Measurements from ENCODE around the gene ERI3. TPM values are rescaled to one million over a fixed set of nuclear protein-coding genes. Genes with fewer than 3 reads are reported as not detected.

The ERI3 gene
- total and polyA plus RNA-seq, 2 of the 13 experiments (the other 11 are each of a cell fraction or from before 2014, with no cell fraction given), result 35.6 to 35.9 TPM

GRCh38 chr1:44354840-44355581 lies at the start of gene ERI3 (continued):
- TF ChIP-seq ZFX (CRISPR knock-in tag; IDR thresholded peaks at IDR 0.05; ENCODE audit: low read depth) (peak; percentile 98), ZNF766 (CRISPR knock-in tag; IDR thresholded peaks at IDR 0.05; ENCODE audit: borderline replicate concordance) (0 out of 2 replicates have a peak, but pooled peaks have one; percentile 54), REPIN1 (CRISPR knock-in tag; IDR thresholded peaks at IDR 0.05; ENCODE audit: borderline replicate concordance, low read depth) (no peak), ZNF790 (CRISPR knock-in tag; IDR thresholded peaks at IDR 0.05; ENCODE audit: borderline replicate concordance) (no peak; the same call in 1 of the 2 replicates), ZNF556 (CRISPR knock-in tag; IDR thresholded peaks at IDR 0.05; ENCODE audit: borderline replicate concordance) (peak; percentile 37; the same call in 1 of the 2 replicates), KAT8 (CRISPR knock-in tag; IDR thresholded peaks at IDR 0.05) (peak; percentile 73), MXI1 (IDR thresholded peaks at IDR 0.05; ENCODE audit: borderline replicate concordance, low read depth, low read length) (peak; percentile 85; the same call in 2 of the 3 replicates), SUZ12 (IDR thresholded peaks at IDR 0.05; ENCODE audit: low read depth, low read length) (peak; percentile 63), SALL1 (CRISPR knock-in tag; IDR thresholded peaks at IDR 0.05) (0 out of 2 replicates have a peak, but pooled peaks have one; percentile 19), KLF15 (CRISPR knock-in tag; IDR thresholded peaks at IDR 0.05; ENCODE audit: borderline replicate concordance) (no peak), HMGXB3 (CRISPR knock-in tag; IDR thresholded peaks at IDR 0.05; ENCODE audit: borderline replicate concordance) (peak; percentile 25; the same call in 1 of the 2 replicates), ARHGAP35 (CRISPR knock-in tag; IDR thresholded peaks at IDR 0.05; ENCODE audit: borderline replicate concordance) (no peak), ZNF547 (CRISPR knock-in tag; IDR thresholded peaks at IDR 0.05) (0 out of 2 replicates have a peak, but pooled peaks have one; percentile 69), RBM22 (optimal IDR thresholded peaks at IDR 0.05; ENCODE audit: low read length) (no peak), AGO1 (IDR thresholded peaks at IDR 0.05; ENCODE audit: low read depth, low read length, poor library complexity, severe bottlenecking) (peak; percentile 24)
- TF ChIP-seq, protein P1, sequence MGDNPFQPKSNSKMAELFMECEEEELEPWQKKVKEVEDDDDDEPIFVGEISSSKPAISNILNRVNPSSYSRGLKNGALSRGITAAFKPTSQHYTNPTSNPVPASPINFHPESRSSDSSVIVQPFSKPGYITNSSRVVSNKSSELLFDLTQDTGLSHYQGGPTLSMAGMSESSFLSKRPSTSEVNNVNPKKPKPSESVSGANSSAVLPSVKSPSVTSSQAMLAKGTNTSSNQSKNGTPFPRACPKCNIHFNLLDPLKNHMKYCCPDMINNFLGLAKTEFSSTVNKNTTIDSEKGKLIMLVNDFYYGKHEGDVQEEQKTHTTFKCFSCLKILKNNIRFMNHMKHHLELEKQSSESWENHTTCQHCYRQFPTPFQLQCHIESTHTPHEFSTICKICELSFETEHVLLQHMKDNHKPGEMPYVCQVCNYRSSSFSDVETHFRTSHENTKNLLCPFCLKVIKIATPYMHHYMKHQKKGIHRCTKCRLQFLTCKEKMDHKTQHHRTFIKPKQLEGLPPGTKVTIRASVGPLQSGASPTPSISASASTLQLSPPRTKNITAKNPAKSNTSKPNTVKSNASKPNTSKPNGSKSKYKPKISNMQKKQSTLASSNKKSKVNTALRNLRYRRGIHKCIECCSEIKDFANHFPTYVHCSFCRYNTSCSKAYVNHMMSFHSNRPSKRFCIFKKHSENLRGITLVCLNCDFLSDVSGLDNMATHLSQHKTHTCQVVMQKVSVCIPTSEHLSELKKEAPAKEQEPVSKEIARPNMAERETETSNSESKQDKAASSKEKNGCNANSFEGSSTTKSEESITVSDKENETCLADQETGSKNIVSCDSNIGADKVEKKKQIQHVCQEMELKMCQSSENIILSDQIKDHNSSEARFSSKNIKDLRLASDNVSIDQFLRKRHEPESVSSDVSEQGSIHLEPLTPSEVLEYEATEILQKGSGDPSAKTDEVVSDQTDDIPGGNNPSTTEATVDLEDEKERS (CRISPR knock-in tag; IDR thresholded peaks at IDR 0.05), result no peak
- TF ChIP-seq, protein P2, sequence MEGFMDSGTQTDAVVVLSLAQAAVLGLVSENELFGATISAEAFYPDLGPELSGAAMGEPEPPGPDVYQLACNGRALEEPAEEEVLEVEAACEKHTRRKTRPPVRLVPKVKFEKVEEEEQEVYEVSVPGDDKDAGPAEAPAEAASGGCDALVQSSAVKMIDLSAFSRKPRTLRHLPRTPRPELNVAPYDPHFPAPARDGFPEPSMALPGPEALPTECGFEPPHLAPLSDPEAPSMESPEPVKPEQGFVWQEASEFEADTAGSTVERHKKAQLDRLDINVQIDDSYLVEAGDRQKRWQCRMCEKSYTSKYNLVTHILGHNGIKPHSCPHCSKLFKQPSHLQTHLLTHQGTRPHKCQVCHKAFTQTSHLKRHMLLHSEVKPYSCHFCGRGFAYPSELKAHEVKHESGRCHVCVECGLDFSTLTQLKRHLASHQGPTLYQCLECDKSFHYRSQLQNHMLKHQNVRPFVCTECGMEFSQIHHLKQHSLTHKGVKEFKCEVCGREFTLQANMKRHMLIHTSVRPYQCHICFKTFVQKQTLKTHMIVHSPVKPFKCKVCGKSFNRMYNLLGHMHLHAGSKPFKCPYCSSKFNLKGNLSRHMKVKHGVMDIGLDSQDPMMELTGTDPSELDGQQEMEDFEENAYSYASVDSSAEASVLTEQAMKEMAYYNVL (CRISPR knock-in tag; IDR thresholded peaks at IDR 0.05; ENCODE audit: borderline replicate concordance), result no peak
